PC-3 (cell line): Measurements from ENCODE around the gene RAD50. TPM values are rescaled to one million over a fixed set of nuclear protein-coding genes. Genes with fewer than 3 reads are reported as not detected.
"Not testable (repeated sequence)": the region's sequence is repeated elsewhere in the genome, so short reads cannot be mapped to it uniquely, and the experiment has no call there.

Source experiments
- ATAC-seq: fragments of 200-7000 bp; cut with Tn5 transposase; 2 replicates; pipeline ENCODE4 v1.9.1; 2020; ENCODE audit warnings: mild to moderate bottlenecking, moderate library complexity
- BruUV-seq: library from RNA; stranded (reverse); fragments of 400-500 nt; replicated peaks from 2 replicates; lab custom pipeline; 2021; lab: Mats Ljungman, UMichigan
- CTCF ChIA-PET: fragments of 300-600 bp; sonication (Branson Sonifier 250); formaldehyde crosslinking; loops from one replicate; lab custom pipeline; 2022; ENCODE audit warnings: antibody characterized with exemption; lab: Charles Lee
- POLR2A ChIA-PET: fragments of 300-600 bp; sonication (Branson Sonifier 250); formaldehyde crosslinking; loops from one replicate; lab custom pipeline; 2022; ENCODE audit warnings: antibody characterized with exemption; ENCODE audit not compliant: unreplicated experiment; lab: Charles Lee
- DNase-seq: peaks from one replicate; pipeline ENCODE4 v3.0.0-alpha.2; 2015
- H2AFZ ChIP-seq: fragments of 300-600 bp; sonication (generic); 2 replicates; pipeline ENCODE4 v1.6.0; 2016; ENCODE audit warnings: antibody characterized with exemption, low read length
- H3F3A ChIP-seq: fragments of 300-600 bp; sonication (generic); one replicate; pipeline ENCODE4 v1.6.0; 2017; ENCODE audit warnings: antibody characterized with exemption, low read length, control low read depth, mild to moderate bottlenecking; ENCODE audit not compliant: unreplicated experiment
- H3K27ac ChIP-seq: fragments of 300-600 bp; sonication (generic); 2 replicates; pipeline ENCODE4 v1.5.1; 2016; ENCODE audit warnings: mild to moderate bottlenecking, low read length
- H3K27me3 ChIP-seq: fragments of 300-600 bp; sonication (generic); 2 replicates; pipeline ENCODE4 v1.6.1; 2016; ENCODE audit warnings: low read length, mixed read lengths
- H3K36me3 ChIP-seq: fragments of 300-600 bp; sonication (generic); 2 replicates; pipeline ENCODE4 v1.6.1; 2016; ENCODE audit warnings: low read depth, mixed run types, low read length, mixed read lengths
- H3K4me1 ChIP-seq: fragments of 300-600 bp; sonication (generic); 2 replicates; pipeline ENCODE4 v1.5.1; 2016; ENCODE audit warnings: low read length; ENCODE audit not compliant: insufficient read depth
- H3K4me2 ChIP-seq: fragments of 300-600 bp; sonication (generic); 2 replicates; pipeline ENCODE4 v1.6.0; 2016; ENCODE audit warnings: low read length
- H3K4me3 ChIP-seq: fragments of 300-600 bp; sonication (generic); 2 replicates; pipeline ENCODE4 v1.5.1; 2016; ENCODE audit warnings: mild to moderate bottlenecking, low read length, mixed read lengths
- H3K79me2 ChIP-seq: fragments of 300-600 bp; sonication (generic); 2 replicates; pipeline ENCODE4 v1.6.1; 2017; ENCODE audit warnings: low read length, mixed read lengths
- H3K9ac ChIP-seq: fragments of 300-600 bp; sonication (generic); 2 replicates; pipeline ENCODE4 v1.6.0; 2016; ENCODE audit warnings: mild to moderate bottlenecking, low read length
- H3K9me2 ChIP-seq: fragments of 300-600 bp; sonication (generic); replicated peaks from 2 replicates; pipeline ENCODE4 v1.6.1; 2016; ENCODE audit warnings: mixed run types, low read length, mixed read lengths
- H3K9me3 ChIP-seq: fragments of 300-600 bp; sonication (generic); 2 replicates; pipeline ENCODE4 v1.6.1; 2016; ENCODE audit warnings: low read length, mixed read lengths
- H4K20me1 ChIP-seq: fragments of 300-600 bp; sonication (generic); 2 replicates; pipeline ENCODE4 v1.6.1; 2016; ENCODE audit warnings: low read length, mixed read lengths
- CTCF ChIP-seq: fragments of 300-600 bp; sonication (generic); conservative IDR thresholded peaks from 2 replicates; pipeline ENCODE4 v1.5.1; 2017; ENCODE audit warnings: antibody characterized with exemption, low read depth, mild to moderate bottlenecking, low read length
- EZH2 ChIP-seq: fragments of 300-600 bp; sonication (generic); IDR thresholded peaks from one replicate; pipeline ENCODE4 v1.6.1; 2017; ENCODE audit warnings: antibody characterized with exemption, mild to moderate bottlenecking, low read length; ENCODE audit not compliant: unreplicated experiment
- EZH2phosphoT487 ChIP-seq: fragments of 300-600 bp; sonication (generic); IDR thresholded peaks from 2 replicates; pipeline ENCODE4 v1.6.1; 2018; ENCODE audit warnings: mild to moderate bottlenecking, antibody characterized with exemption, low read length, borderline replicate concordance
- intact Hi-C: fragments of 100-400 bp; cut with micrococcal nuclease; formaldehyde crosslinking; loops from 2 replicates; pipeline ENCODE4 v1.9.0; 2023
- total RNA-seq: library from RNA; depleted of rRNA; stranded (reverse); fragments of >200 nt; gene quantifications from 2 replicates; pipeline ENCODE4 v1.2.3, GENCODE V29; 2014

Gene RAD50
- total RNA-seq, 1 experiment from 2014 or later = 6.7 TPM

GRCh38 chr5:132629230-132629944, 72.6 kb downstream of the RAD50 start:
- H3K4me3 ChIP-seq = no peak overlapping the region
- no TSS peak for BruUV-seq
- H3F3A ChIP-seq = no peaks in the 10 kb centered on the region
- TF ChIP-seq EZH2phosphoT487 (no peak), CTCF (no peak), EZH2 (no peak)
- H3K79me2 ChIP-seq = no peaks in the 10 kb centered on the region
- H3K36me3 ChIP-seq = no peaks in the 10 kb centered on the region
- no peaks in the 10 kb centered on the region for H3K9me3 ChIP-seq
- no peaks in the 10 kb centered on the region for H4K20me1 ChIP-seq
- H2AFZ ChIP-seq = no peak overlapping the region
- no peaks in the 10 kb centered on the region for H3K4me1 ChIP-seq
- H3K27ac ChIP-seq = no peak overlapping the region
- ATAC-seq (no peak), DNase-seq (no peak)
- no peaks in the 10 kb centered on the region for H3K27me3 ChIP-seq
- intact Hi-C loops = no loop called here
- ChIA-PET CTCF (no interaction called here), POLR2A (no interaction called here)
- H3K9ac ChIP-seq = no peak overlapping the region
- H3K9me2 ChIP-seq = no peaks in the 10 kb centered on the region
- H3K4me2 ChIP-seq = no peak overlapping the region

DNA sequence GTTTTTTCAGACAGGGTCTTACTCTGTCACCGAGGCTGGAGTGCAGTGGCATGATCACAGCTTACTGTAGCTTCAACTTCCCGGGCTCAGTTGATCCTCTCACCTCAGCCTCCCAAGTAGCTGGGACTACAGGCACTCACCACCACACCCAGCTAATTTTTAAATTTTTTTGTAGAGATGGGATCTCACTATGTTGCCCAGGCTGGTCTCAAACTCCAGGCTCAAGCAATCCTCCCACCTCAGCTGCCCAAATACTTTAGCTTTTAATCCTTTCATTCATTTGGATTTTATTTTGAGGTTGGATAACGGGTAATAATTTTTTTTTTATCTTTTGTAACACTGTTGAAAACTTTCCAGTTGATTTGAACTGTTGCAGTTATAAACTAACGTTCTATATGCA, 76.8 kb downstream of the RAD50 start:
- H3F3A ChIP-seq, H3K4me1 ChIP-seq, intact Hi-C loops, H3K27ac ChIP-seq, H2AFZ ChIP-seq, H4K20me1 ChIP-seq, BruUV-seq, ATAC-seq, H3K36me3 ChIP-seq, H3K9ac ChIP-seq, H3K27me3 ChIP-seq, H3K9me3 ChIP-seq, H3K4me3 ChIP-seq, POLR2A ChIA-PET, H3K4me2 ChIP-seq, DNase-seq, H3K79me2 ChIP-seq, H3K9me2 ChIP-seq: not testable (repeated sequence)
- CTCF ChIA-PET = interaction anchor here (0.6 kb wide), 1 partner anchor 155 kb away, joined by 3 read pairs; no protein-coding TSS in a partner anchor

DNA sequence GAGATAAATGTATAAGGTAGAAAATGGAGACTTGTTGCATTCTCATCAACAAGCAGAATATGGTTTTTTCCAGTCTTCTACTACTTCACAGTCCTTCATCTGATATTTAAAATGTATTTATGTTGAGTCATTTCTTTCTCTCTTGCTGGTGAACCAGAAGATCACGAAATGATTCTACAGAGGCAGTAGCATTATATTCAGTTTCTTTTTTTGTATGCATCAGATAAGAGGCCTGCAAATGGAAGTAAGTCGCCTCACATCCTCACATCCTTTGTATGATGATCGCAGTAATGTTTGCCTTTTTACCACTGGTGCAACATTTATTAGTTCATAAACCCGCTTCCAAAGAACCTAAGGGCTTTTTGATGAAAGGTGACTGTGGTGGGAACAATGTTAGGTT, 79.1 kb downstream of the RAD50 start:
- Histone ChIP-seq H3K9me2 (no peaks in the 10 kb centered on the region), H3K9ac (no peak overlapping the region), H4K20me1 (no peaks in the 10 kb centered on the region), H3K27me3 (no peaks in the 10 kb centered on the region), H3K9me3 (no peaks in the 10 kb centered on the region), H3K36me3 (no peaks in the 10 kb centered on the region), H3K4me1 (no peaks in the 10 kb centered on the region), H3K4me2 (no peak overlapping the region), H3F3A (no peaks in the 10 kb centered on the region), H2AFZ (no peak overlapping the region), H3K79me2 (no peaks in the 10 kb centered on the region), H3K4me3 (no peak overlapping the region), H3K27ac (no peak overlapping the region)
- no peak for DNase-seq
- POLR2A ChIA-PET = interaction anchor here (0.7 kb wide), 1 partner anchor 213 kb away, joined by 3 read pairs; no protein-coding TSS in a partner anchor
- TF ChIP-seq EZH2 (no peak), EZH2phosphoT487 (no peak), CTCF (no peak)
- intact Hi-C loops = loop anchor here (1.0 kb wide), 1 partner anchor 78 kb away; no protein-coding TSS in a partner anchor
- BruUV-seq = no TSS peak
- ATAC-seq = no peak
- CTCF ChIA-PET = no interaction called here
